GM19372 (cell line): ENCODE measurements around the gene SLC25A21.
"Not testable (repeated sequence)": the region's sequence is repeated elsewhere in the genome, so short reads cannot be mapped to it uniquely, and the experiment has no call there.

Experiments used
- ATAC-seq: cut with Tn5 transposase; IDR thresholded peaks from one replicate; pipeline ENCODE4 v1.9.1; 2021; ENCODE audit warnings: mild to moderate bottlenecking, low read depth, moderate library complexity; ENCODE audit not compliant: unreplicated experiment

The SLC25A21 gene

DNA sequence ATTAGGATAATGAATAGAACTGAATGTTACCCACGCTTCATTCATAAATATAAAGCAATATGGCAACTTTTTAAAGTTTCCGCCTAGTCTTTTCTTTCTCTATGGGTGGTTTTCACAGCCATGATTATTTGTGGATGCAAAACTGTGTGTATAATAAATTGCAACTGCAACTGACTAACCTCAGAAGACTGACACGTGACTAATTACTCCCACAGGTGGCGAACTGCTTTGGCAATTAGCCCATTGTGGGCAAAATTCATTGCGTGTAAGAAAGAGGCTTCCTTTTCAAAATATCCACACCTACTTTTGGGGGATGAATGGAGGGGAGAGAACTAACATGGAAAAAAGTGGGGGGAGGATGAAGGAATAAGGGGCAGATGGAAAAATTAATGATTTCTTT is 79.0 kb downstream of the SLC25A21 start:
- ATAC-seq: no peak

DNA sequence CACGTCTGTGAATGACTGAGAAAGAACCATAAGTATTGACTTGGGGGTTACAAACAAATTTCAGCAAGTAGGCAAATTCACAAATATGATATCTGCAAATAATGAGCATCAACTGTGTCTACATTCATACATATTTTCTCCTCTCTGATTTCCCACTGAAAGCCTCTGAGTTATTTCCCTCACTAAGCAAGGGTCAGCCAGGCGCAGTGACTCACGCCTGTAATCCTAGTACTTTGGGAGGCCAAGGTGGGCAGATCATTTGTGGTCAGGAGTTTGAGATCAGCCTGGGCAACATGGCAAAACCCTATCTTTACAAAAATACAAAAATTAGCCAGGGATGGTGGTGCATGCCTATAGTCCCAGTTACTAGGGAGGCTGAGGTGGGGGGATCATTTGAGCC is 80.8 kb downstream of the SLC25A21 start:
- ATAC-seq: no peak

DNA sequence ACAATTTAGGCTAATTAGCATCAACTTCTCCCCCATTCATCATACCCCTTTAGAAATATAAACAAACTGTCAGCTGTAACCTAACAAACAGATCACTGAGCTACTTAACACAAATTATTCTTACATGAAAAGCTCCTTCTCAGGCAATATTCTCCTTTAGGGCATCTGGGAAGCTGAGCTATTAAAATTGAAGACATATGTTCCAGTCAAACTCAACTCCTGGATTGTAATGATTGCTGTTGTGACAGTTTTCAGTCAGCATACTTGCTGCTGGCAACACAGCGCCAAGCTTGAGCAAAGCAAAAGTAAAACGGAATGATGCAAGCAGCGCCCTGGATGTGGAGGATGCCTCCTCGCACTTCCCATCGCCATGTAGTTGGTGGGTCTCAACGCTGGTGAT is 82.4 kb downstream of the SLC25A21 start:
- ATAC-seq: no peak

DNA sequence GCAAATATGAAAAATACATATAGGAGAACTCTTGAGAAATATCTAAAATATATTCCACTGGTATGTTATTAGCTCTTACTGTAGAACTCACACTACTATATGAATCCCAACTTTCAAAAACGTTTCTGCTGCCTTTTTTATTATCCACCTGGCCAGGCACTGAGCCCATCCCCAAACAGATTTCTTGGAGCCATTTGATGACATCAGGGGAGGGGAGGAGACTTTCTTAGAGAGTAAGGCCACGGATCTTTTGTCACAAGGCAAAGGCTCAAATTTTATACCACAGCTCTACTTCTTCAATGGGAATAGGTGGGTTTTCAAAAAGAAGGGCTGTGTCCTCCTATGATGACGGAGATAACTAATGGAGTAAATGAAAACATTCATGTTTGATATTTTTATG is 83.0 kb downstream of the SLC25A21 start:
- ATAC-seq: no peak

DNA sequence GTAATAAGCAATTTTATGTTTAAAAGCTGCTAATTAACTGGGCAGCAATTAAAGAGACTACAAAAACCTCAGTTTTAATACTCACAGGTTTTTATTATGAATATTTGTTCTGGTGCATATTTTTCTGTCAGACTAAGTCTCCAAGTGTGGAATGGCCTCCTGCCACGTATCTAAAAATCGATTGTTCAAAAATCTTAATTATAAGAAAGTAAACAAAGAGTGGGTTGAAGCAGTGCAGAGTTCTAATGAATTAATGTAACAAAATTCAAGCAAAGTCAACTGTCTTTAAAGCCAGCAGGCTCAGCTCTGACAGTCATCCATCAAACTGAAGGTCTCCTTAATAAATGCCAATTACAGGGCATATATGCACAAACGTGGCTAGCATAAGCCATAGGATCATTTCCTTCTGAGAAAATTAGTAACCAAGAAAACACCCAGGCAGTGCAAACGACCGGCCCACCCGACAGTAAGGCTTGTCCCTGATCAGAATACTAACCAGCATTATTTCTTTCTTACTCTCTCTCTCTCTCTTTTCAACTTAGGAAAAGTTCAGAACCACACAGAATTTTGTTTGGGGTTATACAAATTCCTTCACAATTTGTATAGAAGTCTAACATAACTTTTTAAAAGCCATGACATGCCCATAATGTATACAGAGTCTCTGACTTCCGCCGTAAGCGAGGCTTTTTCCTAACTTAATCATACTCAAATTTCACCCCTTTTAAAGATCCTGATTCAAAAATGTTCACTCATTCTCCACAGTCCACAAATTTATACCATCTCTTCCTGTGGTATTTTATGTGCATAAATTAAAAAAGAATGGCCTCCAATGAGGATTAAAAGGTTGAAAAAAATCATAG is 83.8 kb downstream of the SLC25A21 start:
- no peak for ATAC-seq

DNA sequence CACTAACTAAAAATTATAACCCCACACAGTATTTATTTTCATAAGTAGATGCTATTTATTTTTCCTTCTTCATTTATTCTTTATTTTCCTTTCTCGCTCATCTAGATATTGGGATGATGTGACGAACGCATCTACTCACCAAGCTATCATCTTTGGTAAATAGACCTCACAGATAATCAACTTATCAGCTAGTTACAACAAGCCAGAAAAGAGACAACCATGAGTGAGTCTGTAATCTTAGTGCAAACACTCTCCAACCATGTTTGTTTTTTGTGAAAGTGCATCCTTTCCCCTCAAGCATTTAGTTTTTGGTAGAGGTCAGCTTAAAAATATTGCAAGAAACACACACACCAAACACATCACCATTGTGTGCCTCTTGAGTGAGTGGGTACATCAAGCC is 84.9 kb downstream of the SLC25A21 start:
- no peak for ATAC-seq

DNA sequence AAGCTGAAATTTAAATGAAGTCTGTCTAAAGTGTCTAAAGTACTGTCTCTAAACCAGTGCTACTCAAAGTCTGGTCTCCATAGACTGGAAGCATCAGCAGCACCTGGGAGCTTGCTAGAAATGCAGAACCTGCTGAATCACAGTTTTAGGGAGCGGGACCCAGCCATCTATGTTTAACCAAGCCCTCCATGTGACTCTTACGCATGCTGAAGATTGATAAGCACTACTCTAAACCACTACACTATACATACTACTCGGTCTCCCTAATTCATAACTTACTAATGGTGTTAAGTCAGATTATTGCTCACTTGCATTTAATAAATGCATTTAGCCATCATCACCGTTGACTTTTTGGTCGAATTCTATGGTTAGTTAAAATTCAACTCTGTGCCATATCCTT is 88.8 kb downstream of the SLC25A21 start:
- ATAC-seq: no peak

DNA sequence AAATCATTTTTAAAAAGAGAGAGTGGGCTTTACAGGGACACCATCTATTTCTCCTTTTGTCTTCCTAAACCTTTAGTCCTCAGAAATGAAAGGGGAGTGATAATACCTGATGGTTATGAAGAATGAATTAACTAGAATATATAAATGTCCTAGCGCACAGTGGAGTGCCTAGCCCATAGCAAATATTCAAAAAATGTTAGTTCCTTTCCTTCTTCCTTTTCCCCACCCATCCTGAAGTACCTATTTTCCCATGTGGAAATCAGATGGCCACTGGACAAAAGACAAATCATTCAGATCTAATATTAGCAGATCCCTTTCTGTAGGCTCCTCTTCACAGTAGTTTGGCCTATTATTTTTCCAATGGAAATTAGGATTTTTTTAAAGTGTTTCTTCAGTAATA is 90.0 kb downstream of the SLC25A21 start:
- no peak for ATAC-seq

DNA sequence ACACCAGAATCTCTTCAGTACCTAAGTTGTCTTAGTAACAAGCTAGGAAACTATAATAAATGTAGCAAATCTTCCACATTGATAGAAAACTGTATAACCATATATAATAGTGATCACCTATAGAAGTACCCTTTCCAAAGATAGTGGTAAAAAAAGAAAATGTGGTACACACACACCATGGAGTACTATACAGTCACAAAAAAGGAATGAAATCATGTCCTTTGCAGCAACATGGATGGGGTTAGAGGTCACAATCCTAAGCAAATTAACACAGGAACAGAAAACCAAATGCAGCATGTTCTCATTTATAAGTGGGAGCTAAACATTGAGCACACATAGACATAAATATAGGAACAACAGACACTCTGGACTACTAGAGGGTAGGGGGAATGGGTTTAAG is 90.5 kb downstream of the SLC25A21 start:
- ATAC-seq: no peak

DNA sequence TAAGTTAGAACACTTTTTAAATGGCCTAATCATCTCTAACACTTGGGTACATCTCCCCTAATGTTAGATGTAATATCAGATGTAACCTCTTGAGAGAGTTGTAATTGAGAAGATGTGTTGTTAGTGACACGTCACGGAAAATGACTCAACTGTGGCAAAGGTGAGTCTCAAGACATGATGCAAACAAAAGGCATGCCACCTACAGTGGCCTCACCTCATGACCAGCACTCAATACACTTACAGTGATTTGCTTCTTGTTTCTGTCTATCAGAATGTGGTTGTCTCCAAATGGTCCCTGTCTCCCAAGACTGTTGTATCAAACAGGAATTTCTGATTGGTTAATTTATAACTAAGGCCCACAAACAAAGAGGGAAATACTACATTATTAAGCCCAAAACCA is 91.2 kb downstream of the SLC25A21 start:
- ATAC-seq: no peak

DNA sequence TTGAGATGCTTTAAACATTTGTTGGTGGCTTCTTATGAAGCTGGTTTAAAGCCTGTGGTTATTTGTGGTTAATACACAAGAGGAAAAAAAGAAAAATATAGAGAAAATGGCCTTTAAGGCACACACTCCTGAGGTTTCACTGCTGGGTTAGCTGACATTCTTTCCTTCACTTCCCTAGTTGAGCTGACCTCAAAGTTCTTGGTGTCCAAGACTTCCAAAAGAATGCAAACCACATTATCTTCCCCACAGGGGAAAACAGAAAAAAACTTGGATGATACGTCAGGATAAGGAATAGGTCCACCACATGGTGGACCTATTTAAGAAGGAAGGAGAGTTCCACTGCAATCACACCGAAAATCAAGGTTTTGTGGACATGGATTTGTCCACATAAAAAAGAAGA is 94.3 kb downstream of the SLC25A21 start:
- ATAC-seq: no peak

DNA sequence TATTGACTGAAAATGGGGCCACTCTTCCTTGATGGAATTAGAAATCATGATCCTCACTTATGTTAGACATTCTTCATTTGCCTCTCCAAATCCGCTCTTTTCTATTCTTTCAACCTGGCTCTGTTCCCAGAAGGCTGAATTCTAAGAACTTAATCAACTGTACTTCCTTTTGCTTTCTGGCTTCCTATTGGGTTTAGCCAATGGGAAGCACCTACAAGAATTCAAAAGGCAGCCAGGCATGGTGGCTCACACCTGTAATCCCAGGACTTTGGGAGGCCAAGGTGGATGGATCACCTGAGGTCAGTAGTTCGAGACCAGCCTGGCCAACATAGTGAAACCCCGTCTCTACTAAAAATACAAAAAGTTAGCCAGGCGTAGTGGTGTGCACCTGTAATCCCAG is 98.1 kb downstream of the SLC25A21 start:
- not testable (repeated sequence) for ATAC-seq

DNA sequence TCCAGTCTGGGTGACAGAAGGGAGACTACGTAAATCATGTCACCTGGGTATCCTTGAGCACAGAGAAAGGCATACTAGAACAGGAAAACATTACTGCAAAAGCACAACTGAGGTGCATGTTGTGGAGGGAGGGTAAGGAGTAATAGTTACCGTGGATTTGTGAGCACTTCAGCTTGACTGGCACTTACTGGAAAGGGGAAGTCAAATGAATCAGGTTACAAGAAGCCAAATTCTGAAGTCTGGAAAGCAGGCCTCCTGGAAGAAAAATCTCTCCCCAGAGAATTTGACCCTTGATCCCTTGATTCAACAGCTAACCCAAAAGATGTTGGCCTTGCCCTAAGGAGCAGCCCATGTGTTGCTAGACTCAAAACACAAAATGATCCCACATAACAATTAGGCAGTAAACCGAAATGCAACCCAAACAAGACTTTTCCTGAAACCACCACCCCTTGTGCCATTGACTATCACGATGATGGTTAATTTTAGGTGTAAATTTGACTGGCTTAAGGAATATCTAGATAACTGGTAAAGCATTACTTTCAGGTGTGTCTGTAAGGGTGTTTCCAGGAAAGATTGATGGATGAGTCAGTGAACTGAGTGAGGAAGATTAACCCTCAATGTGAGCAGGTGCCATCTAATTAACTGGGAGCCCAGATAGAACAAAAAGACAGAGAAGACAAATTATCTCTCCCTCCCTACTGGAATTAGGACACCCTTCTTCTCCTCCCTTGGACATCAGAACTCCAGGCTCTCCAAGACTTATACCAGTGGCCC is 108.8 kb downstream of the SLC25A21 start:
- no peak for ATAC-seq

DNA sequence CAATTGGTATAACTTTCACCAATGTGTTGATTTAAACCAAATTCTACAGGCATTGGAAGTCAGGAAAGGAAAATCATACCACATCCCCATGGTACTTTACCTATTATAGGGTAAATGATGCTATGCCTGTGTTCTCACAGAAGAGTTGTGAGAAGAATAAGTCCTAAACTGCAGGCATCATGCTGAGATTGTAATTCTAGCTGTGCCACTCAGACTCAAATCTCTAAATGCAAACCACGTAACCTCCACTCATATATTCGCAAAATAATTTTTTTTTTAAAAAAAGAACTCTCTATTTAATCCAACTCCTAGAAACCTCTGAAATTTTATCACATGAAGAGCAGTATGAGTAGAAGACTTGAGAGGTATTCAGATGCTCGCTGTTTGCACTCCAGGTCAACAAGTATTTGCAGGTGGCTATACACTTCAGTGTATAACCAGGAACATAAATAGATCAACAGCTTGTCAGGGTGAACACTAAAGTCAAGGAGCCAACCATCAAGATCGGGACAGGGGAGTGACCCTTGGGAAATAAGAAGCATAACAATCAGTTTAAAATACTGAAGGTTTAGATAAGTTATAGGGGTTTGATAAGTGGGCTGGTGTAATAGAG is 110.1 kb downstream of the SLC25A21 start:
- ATAC-seq: no peak

DNA sequence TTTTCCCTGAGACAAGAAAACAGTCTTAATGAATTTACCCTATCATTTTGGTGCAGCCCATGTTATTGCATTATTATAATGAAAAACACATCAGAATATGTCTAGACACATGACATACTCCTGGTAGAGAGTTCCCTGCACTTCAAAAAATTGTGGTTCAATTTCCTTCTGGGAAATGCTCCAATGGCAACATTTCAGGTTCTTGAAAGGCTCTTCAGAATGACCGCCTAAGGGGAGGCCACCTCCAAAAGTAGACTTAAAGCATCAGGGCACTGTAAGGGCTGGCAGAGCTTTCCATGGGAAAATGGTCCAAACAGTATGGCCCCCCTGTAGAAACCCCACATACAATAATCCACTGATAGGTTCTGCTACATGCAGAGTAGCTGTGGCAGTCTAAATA is 110.7 kb downstream of the SLC25A21 start:
- no peak for ATAC-seq

DNA sequence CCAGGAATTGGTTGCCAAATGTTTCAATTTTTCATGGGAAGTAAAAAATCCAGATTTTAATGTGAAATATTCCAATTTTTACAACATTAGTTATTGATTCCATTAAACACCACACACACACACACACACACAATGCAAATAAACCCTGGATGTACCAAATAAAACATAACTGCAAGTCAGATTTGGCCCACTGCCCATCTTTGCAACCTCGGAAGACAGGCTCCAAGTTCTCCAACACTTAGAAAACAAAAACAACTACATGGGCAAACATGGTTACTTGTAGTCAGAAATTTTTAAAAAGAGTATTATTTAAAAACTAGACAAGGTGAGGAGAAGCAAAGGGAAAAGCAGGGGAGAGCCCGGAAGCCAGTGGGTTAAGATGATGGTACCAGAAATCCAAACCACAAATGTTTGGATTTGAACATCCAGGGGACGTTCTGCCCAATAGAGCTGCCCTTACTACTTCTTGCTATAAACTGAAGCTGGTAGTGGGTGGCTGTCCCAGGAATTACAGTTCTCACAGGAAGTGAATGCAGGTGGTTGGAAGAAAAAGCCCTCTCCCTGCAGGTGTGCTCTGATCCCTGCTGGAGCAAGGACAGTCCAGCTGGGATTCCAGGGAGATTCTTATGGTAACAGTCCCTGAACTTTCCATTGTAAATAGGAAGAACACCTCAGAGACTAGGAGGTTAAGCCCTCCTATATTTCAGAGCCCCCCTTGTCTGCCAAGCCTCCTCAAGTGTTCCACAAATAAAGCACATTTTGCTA is 111.7 kb downstream of the SLC25A21 start:
- ATAC-seq: no peak

DNA sequence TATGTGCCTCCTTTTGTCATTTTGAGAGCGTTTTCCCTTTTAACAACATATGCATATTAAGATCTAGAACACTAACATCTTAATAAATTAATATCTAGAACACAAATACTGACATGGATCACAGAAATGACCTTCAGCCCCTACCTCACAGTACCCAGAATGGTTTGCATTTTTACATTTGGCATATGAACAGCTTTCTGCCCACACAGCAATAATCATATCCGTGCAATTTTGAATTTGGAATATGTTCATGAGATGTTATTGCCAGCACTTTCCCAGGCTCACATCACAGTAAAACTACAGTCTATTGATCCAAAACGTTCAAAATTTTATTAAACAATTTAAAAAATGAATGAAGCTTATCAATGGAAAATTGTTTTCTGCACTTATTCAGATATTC is 114.6 kb downstream of the SLC25A21 start:
- no peak for ATAC-seq

DNA sequence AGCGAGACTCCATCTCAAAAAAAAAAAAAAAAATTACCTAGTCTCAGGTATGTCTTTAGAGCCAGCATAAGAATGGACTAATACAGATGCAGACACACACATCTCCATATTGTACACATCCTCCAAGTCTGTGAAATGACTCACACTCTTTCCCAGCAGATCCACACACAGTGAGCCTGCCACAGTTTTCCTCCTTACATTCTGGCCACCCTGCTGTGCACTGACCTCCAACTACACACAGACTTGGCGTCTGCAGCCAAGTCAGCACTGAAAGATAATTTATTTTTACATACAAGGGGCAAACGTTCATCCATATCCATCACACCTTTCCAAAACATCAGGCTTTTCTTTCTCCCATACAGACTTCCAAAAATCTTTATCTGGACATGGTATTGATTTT is 115.9 kb downstream of the SLC25A21 start:
- no peak for ATAC-seq

DNA sequence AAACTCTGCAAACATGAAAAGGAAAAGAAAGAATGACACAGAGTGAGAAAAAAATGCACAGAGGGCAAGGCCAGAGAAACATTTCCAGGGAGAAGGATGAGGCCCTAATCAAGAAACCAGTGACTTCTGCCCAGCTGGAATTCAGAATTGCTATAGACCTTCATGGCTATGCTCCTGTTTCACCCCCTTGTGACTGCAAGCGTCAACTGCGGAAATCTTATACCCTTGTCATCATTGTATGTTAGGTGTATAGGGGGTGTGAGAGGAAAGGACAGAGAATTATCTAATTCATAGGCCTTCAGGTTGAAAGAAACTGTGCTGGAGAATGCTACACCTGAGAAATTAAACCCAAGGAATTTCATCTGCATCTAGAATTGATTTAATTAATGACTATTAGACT is 117.5 kb downstream of the SLC25A21 start:
- no peak for ATAC-seq

DNA sequence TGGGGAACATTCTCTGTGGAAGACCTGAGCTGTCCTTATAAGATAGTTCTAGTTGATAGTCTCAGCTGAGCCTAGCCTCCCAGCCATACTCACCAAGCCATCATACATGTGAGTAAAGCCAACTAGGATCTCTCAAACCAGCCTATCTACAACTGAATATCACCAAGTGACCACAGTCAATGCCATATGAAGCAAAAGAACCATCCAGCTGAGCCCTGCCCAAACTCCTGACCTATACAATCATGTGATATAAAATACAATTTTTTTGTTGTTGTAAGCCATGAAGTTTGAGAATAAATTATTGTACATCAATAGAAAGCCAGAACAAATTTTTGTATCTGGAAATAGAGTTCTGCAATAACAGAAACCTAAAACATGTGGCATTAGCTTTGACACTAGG is 118.3 kb downstream of the SLC25A21 start:
- no peak for ATAC-seq

DNA sequence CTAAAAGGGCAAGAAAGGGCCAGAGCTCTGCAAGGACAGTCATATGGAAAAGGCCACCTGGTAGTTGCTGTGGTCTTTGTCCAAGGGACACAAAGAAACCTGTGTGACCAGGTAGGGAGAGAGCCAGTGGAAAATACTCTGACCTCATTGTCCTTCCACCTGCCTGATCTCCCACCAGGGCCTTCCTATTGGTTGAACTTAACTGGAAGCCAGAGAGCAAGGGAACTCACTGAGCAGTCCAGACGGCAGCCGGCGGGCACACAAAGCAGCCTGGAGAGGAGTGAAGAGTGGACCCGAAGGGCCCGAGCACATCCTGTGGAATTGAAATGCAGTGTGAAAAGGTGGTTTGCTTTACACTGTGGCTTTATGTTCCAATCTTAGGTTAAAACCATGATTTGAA is 120.7 kb downstream of the SLC25A21 start:
- no peak for ATAC-seq
